ENCODE results near the gene FBXL22. TPM values are rescaled to one million over a fixed set of nuclear protein-coding genes. Genes with fewer than 3 reads are reported as not detected.

Gene FBXL22
- total RNA-seq, 6 experiments from 2014 or later = 0.26 to 0.56 (median 0.44) TPM; not detected in 2

DNA sequence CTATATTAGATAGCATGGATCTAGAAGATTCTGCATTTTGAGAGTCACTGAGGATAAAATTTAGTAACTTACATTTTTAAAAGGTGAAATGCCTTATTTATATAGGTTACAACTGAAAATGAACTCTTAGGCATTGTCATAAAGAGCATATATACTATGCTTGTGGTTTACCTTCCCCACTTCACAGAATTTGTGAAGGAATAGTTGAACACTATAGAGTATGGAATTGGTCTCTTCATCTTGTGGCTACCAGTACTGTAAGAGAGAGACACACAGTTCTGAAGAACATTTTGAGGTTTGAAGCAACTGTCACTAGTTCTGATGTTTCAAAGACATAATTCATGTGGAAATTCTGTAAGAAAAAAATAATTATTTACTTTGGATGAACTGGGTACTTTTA lies 41.7 kb upstream of the FBXL22 start:
- H3K36me3 ChIP-seq = peaks cover 0 to 25% (median 3%) of the 10 kb centered on the region in 4 donors
- H3K27ac ChIP-seq = no peak overlapping the region

DNA sequence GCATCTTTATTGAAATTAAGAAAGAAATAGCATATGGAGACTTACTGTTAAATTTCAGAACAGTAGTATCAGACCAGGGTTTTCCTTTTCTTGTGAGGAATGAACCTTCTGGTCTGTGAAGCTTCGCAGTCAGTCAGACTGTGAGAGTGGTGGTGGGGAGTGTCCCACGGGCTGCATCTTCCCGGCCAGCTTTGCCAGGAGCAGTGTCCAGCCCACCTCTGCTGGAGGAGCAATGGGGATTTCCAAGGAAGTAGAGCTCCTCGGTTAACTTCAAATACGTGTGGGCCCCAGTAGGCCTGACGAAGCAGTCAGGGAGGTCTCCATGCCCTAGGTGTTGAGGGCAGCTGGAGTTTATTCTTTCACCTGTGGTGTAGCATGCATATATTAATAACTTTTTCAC lies 40.9 kb upstream of the FBXL22 start:
- no peaks in the 10 kb centered on the region for H3K9me3 ChIP-seq
- 79% methylated on average over 6 of the region's 6 CpGs for WGBS (ENCODE audit: insufficient coverage, low coverage, low lambda C conversion rate, missing lambda C conversion rate)
- H3K36me3 ChIP-seq = peaks cover 0 to 32% (median 3%) of the 10 kb centered on the region in 4 donors
- TF ChIP-seq, protein P1, sequence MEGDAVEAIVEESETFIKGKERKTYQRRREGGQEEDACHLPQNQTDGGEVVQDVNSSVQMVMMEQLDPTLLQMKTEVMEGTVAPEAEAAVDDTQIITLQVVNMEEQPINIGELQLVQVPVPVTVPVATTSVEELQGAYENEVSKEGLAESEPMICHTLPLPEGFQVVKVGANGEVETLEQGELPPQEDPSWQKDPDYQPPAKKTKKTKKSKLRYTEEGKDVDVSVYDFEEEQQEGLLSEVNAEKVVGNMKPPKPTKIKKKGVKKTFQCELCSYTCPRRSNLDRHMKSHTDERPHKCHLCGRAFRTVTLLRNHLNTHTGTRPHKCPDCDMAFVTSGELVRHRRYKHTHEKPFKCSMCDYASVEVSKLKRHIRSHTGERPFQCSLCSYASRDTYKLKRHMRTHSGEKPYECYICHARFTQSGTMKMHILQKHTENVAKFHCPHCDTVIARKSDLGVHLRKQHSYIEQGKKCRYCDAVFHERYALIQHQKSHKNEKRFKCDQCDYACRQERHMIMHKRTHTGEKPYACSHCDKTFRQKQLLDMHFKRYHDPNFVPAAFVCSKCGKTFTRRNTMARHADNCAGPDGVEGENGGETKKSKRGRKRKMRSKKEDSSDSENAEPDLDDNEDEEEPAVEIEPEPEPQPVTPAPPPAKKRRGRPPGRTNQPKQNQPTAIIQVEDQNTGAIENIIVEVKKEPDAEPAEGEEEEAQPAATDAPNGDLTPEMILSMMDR (IDR thresholded peaks at IDR 0.05) = no peak
- TF ChIP-seq POLR2A (IDR thresholded peaks at IDR 0.05) = no peak
- no peak overlapping the region for H3K27ac ChIP-seq
- intact Hi-C loops (cut with DNase I) = no loop called here
- ATAC-seq (no peak), DNase-seq (no peak)
- H3K4me3 ChIP-seq = no peak overlapping the region
- no peaks in the 10 kb centered on the region for H3K27me3 ChIP-seq
- peaks cover 0 to 24% (median 7%) of the 10 kb centered on the region in 4 donors for H3K4me1 ChIP-seq

More for the DNA sequence above, 41.7 kb upstream of the FBXL22 start:
- ATAC-seq (no peak), DNase-seq (no peak)
- intact Hi-C loops (cut with DNase I) = no loop called here
- Histone ChIP-seq H3K4me1 (peaks cover 0 to 24% (median 7%) of the 10 kb centered on the region in 4 donors), H3K27me3 (no peaks in the 10 kb centered on the region), H3K9me3 (no peaks in the 10 kb centered on the region), H3K4me3 (no peak overlapping the region)
- TF ChIP-seq POLR2A (IDR thresholded peaks at IDR 0.05) = no peak
- TF ChIP-seq, protein P1 (IDR thresholded peaks at IDR 0.05) = no peak

DNA sequence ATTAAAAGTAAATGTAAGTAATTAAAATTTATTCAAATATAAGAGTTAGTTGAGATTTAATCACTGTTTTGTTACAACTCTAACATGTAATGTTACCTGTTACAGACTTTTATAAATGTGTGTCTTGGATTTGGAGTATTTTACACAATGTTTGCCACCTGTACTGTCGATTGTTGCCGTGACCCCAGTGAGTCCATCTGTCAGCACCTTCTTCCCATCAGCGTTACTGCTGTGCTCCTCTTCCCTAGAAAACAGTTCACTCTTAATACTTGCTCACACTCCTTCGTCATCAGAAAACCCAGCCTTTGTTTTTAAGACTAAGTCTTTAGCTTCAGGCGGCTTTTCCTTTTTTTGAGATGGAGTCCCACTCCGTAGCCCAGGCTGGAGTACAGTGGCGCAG lies 40.5 kb upstream of the FBXL22 start:
- peaks cover 0 to 37% (median 3%) of the 10 kb centered on the region in 4 donors for H3K36me3 ChIP-seq
- no peak for DNase-seq
- H3K4me3 ChIP-seq = no peak overlapping the region
- no peak overlapping the region for H3K27ac ChIP-seq
- 85% methylated on average over 6 of the region's 7 CpGs for WGBS (ENCODE audit: insufficient coverage, low coverage, low lambda C conversion rate, missing lambda C conversion rate)
- H3K27me3 ChIP-seq = no peaks in the 10 kb centered on the region
- intact Hi-C loops (cut with DNase I) = no loop called here
- H3K9me3 ChIP-seq = no peaks in the 10 kb centered on the region
- ATAC-seq = no peak
- TF ChIP-seq, protein P1 (IDR thresholded peaks at IDR 0.05) = no peak
- TF ChIP-seq POLR2A (IDR thresholded peaks at IDR 0.05) = no peak
- H3K4me1 ChIP-seq = peaks cover 0 to 19% (median 7%) of the 10 kb centered on the region in 4 donors

DNA sequence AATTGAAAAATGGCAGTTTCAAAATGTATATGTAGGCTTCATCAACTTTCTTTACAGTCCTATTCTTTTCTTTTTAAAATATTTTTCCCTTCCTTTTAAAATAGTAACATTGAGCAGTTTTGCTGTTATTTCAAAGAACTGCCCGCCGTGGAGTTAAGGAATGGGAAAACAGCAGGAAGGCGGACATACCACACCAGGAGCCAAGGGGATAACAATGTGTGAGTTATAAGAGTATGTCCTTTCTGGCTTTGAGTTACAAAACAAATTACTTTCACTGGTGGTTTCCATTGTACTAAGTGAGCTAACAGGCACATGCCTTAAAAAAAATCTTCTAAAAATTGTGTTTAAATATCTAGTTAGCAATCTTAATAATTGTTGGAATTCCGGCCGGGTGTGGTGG lies 37.4 kb upstream of the FBXL22 start:
- intact Hi-C loops (cut with DNase I) = loop anchor here in 1 of 2 donors (10.0 kb wide), 1 partner anchor 45 kb away; no protein-coding TSS in a partner anchor
- peaks cover 0 to 61% (median 8%) of the 10 kb centered on the region in 4 donors for H3K36me3 ChIP-seq

DNA sequence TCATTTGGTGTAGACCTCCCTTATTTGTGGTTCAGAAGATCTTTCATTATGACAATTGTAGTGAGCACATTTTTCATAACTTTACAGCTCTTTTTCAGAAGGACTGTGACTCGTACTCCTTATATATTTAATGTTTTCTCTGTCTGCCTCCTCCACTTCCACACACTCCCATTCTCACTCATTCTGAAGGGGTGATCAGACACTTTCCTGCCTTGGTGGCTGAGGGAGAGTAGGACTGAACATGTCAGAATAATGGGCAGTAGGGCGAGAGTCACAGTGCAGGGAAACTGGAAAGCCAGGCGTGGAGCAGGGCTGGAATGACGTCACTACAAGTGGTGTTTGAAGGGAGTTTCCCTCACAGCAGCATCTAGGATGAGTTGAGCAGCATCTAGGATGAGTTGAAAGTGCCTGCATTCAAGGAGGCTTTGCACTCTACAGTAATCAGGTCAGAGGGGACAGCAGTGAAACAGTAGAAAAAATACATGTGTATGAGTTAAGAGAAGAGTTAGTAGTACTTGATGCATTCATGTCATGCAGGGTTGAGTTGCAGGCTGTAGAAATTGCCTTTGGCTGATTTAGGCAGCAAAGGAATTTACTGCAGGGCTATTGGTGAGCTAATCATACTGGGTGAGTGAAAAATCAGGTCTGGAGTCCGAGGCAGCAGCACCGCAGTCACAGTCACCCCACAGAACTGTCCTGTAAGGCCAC lies 36.3 kb upstream of the FBXL22 start:
- no peak overlapping the region for H3K4me3 ChIP-seq
- no peak for ATAC-seq
- H3K9me3 ChIP-seq = no peaks in the 10 kb centered on the region
- TF ChIP-seq, protein P1 (IDR thresholded peaks at IDR 0.05) = no peak
- no peak for TF ChIP-seq POLR2A (IDR thresholded peaks at IDR 0.05)
- DNase-seq = no peak
- intact Hi-C loops (cut with DNase I) = loop anchor here in 1 of 2 donors (10.0 kb wide), 1 partner anchor 46 kb away; no protein-coding TSS in a partner anchor
- H3K27ac ChIP-seq = no peak overlapping the region
- no peaks in the 10 kb centered on the region for H3K4me1 ChIP-seq
- no peaks in the 10 kb centered on the region for H3K27me3 ChIP-seq
- WGBS (ENCODE audit: insufficient coverage, low coverage, low lambda C conversion rate, missing lambda C conversion rate) = 77% methylated on average over 4 of the region's 6 CpGs
- peaks cover 0 to 64% (median 8%) of the 10 kb centered on the region in 4 donors for H3K36me3 ChIP-seq

More for the DNA sequence above, 37.4 kb upstream of the FBXL22 start:
- Histone ChIP-seq H3K4me1 (no peaks in the 10 kb centered on the region), H3K27me3 (no peaks in the 10 kb centered on the region), H3K9me3 (no peaks in the 10 kb centered on the region), H3K27ac (no peak overlapping the region), H3K4me3 (no peak overlapping the region)
- no peak for ATAC-seq
- no peak for TF ChIP-seq POLR2A (IDR thresholded peaks at IDR 0.05)
- DNase-seq = no peak
- 95% methylated on average over 5 of the region's 5 CpGs for WGBS (ENCODE audit: insufficient coverage, low coverage, low lambda C conversion rate, missing lambda C conversion rate)

All from right lobe of liver (tissue), 6 donors.